ENCODE data around the gene COIL. TPM values are rescaled to one million over a fixed set of nuclear protein-coding genes. Genes with fewer than 3 reads are reported as not detected.

COIL gene
- total RNA-seq, 1 experiment from 2014 or later: 31.2 TPM

DNA sequence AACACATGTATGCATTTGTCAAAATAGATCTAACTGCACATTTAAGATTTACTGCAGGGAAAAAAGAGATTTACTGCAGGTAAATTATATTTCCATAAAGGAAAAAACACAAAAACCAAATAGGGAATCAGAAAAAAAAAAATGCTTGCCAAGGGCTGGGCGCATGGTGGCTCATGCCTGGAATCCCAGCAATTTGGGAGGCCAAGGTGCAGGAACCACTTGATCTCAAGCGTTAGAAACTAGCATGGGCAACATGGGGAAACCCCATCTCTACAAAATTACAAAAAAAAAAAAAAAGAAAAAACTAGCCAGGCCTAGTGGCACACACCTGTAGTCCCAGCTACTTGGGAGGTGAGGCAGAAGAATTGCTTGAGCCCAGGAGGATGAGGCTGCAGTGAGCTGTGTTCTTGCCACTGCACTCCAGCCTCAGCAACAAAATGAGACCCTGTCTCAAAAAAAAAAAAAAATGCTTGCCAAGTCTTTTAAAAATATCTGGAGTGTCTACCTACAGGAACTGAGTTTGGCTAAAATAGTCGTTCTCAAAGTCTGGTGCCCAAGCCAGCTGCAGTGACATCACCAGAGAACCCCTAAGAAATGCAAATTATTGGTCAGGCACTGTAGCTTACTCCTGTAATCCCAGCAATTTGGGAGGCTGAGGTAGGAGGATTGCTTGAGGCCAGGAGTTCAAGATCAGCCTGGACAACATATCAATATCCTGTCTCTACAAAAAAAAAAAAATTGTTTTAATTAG, 64.5 kb downstream of the COIL start:
- H3K27me3 ChIP-seq (ENCODE audit: insufficient read depth, low read length): no peaks in the 10 kb centered on the region
- no peak overlapping the region for H3K27ac ChIP-seq (ENCODE audit: low read depth, low read length)
- no peaks in the 10 kb centered on the region for H4K20me1 ChIP-seq (ENCODE audit: insufficient read depth)
- intact Hi-C loops (cut with micrococcal nuclease): no loop called here
- no peak overlapping the region for H3K9ac ChIP-seq (ENCODE audit: low read length)
- ChIA-PET RAD21 (ENCODE audit: low non-redundant PET in 1 of 2, low total read pairs in 2 of 2, uncharacterized antibody in 2 of 2, unreplicated experiment in 2 of 2) (no interaction called here), CTCF (no interaction called here), POLR2A (interaction anchor here (0.6 to 2.2 kb wide), 2 partner anchors 18 to 43 kb away, joined by 4 to 5 read pairs; partner anchors contain the start of gene TRIM25)
- H3K9me2 ChIP-seq (ENCODE audit: insufficient read depth): no peaks in the 10 kb centered on the region
- H3K4me1 ChIP-seq (ENCODE audit: control insufficient read depth in 1 of 2, insufficient read depth in 2 of 2, low read length in 2 of 2): peaks cover 0 to 21% of the 10 kb centered on the region in 2 experiments; a peak in 2 of 4 replicates
- ATAC-seq (no peak), DNase-seq (ENCODE audit: low read depth, low spot score) (no peak)
- H3K9me3 ChIP-seq (ENCODE audit: control insufficient read depth in 1 of 2, insufficient read depth in 1 of 2, low read depth in 1 of 2, low read length in 2 of 2): no peaks in the 10 kb centered on the region
- peaks cover 62 to 77% of the 10 kb centered on the region in 2 experiments for H3K36me3 ChIP-seq (ENCODE audit: control insufficient read depth in 1 of 2, insufficient read depth in 2 of 2, low read length in 2 of 2)
- no TSS peak for BruUV-seq (replicated peaks)
- no peak for TF ChIP-seq ZNF274 (IDR thresholded peaks at IDR 0.05; ENCODE audit: low read depth, low read length)
- TF ChIP-seq, protein P1, sequence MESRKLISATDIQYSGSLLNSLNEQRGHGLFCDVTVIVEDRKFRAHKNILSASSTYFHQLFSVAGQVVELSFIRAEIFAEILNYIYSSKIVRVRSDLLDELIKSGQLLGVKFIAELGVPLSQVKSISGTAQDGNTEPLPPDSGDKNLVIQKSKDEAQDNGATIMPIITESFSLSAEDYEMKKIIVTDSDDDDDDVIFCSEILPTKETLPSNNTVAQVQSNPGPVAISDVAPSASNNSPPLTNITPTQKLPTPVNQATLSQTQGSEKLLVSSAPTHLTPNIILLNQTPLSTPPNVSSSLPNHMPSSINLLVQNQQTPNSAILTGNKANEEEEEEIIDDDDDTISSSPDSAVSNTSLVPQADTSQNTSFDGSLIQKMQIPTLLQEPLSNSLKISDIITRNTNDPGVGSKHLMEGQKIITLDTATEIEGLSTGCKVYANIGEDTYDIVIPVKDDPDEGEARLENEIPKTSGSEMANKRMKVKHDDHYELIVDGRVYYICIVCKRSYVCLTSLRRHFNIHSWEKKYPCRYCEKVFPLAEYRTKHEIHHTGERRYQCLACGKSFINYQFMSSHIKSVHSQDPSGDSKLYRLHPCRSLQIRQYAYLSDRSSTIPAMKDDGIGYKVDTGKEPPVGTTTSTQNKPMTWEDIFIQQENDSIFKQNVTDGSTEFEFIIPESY (IDR thresholded peaks at IDR 0.05; ENCODE audit: extremely low read depth, insufficient replicate concordance, low read length): no peak
- TF ChIP-seq JUND (IDR thresholded peaks at IDR 0.05): no peak
- TF ChIP-seq, protein P2, sequence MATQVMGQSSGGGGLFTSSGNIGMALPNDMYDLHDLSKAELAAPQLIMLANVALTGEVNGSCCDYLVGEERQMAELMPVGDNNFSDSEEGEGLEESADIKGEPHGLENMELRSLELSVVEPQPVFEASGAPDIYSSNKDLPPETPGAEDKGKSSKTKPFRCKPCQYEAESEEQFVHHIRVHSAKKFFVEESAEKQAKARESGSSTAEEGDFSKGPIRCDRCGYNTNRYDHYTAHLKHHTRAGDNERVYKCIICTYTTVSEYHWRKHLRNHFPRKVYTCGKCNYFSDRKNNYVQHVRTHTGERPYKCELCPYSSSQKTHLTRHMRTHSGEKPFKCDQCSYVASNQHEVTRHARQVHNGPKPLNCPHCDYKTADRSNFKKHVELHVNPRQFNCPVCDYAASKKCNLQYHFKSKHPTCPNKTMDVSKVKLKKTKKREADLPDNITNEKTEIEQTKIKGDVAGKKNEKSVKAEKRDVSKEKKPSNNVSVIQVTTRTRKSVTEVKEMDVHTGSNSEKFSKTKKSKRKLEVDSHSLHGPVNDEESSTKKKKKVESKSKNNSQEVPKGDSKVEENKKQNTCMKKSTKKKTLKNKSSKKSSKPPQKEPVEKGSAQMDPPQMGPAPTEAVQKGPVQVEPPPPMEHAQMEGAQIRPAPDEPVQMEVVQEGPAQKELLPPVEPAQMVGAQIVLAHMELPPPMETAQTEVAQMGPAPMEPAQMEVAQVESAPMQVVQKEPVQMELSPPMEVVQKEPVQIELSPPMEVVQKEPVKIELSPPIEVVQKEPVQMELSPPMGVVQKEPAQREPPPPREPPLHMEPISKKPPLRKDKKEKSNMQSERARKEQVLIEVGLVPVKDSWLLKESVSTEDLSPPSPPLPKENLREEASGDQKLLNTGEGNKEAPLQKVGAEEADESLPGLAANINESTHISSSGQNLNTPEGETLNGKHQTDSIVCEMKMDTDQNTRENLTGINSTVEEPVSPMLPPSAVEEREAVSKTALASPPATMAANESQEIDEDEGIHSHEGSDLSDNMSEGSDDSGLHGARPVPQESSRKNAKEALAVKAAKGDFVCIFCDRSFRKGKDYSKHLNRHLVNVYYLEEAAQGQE (IDR thresholded peaks at IDR 0.05; ENCODE audit: low read depth): no peak
- TF ChIP-seq CTCF (IDR thresholded peaks at IDR 0.05 in 2 of 3, conservative IDR thresholded peaks at IDR 0.05 in 1 of 3; ENCODE audit: borderline replicate concordance in 1 of 3, insufficient read depth in 1 of 3, low read depth in 2 of 3, low read length in 2 of 3): no peak
- TF ChIP-seq CEBPB (IDR thresholded peaks at IDR 0.05; ENCODE audit: low read depth): no peak
- no peak for TF ChIP-seq ELF1 (IDR thresholded peaks at IDR 0.05; ENCODE audit: borderline replicate concordance, low read depth)
- no peak for TF ChIP-seq EZH2 (IDR thresholded peaks at IDR 0.05)
- TF ChIP-seq POLR2A (IDR thresholded peaks at IDR 0.05; ENCODE audit: borderline replicate concordance, extremely low read depth, insufficient read depth, insufficient read length): no peak
- no peak for TF ChIP-seq SRF (IDR thresholded peaks at IDR 0.05; ENCODE audit: low read depth)
- TF ChIP-seq POLR2AphosphoS5 (IDR thresholded peaks at IDR 0.05; ENCODE audit: low read depth, low read length): no peak
- no peak for TF ChIP-seq ATF3 (IDR thresholded peaks at IDR 0.05)
- no peak for TF ChIP-seq TCF7L2 (IDR thresholded peaks at IDR 0.05; ENCODE audit: borderline replicate concordance, extremely low read depth, insufficient read depth, insufficient read length)
- no peak for TF ChIP-seq SP1 (IDR thresholded peaks at IDR 0.05; ENCODE audit: low read depth)
- TF ChIP-seq RAD21 (IDR thresholded peaks at IDR 0.05; ENCODE audit: low read depth): no peak
- H2AFZ ChIP-seq (ENCODE audit: low read depth, low read length, poor library complexity, severe bottlenecking): no peak overlapping the region
- no peak overlapping the region for H3K4me2 ChIP-seq (ENCODE audit: low read length)
- H3K4me3 ChIP-seq (replicated peaks in 1 of 2; ENCODE audit: low read depth in 1 of 2, low read length in 2 of 2): no peak overlapping the region
- peaks cover 11% of the 10 kb centered on the region; the same call in 1 of the 2 replicates for H3K79me2 ChIP-seq (ENCODE audit: insufficient read depth, low read length)
